Loucy (cell line): ENCODE data around the gene TPK1.

Experiments used
- H2AFZ ChIP-seq: fragments of 200-600 bp; sonication (generic); 2 replicates; pipeline ENCODE4 v1.6.0; 2016; ENCODE audit warnings: antibody characterized with exemption, mild to moderate bottlenecking, low read length, moderate library complexity
- H3F3A ChIP-seq: fragments of 200-600 bp; 2 replicates; pipeline ENCODE4 v1.6.0; 2016; ENCODE audit warnings: antibody characterized with exemption, low read depth, mild to moderate bottlenecking
- H3K27me3 ChIP-seq: fragments of 200-600 bp; sonication (generic); 2 replicates; pipeline ENCODE4 v1.6.1; 2014; ENCODE audit warnings: low read length, mild to moderate bottlenecking; ENCODE audit not compliant: insufficient read depth, poor library complexity, severe bottlenecking
- H3K36me3 ChIP-seq: fragments of 200-600 bp; sonication (generic); 2 replicates; pipeline ENCODE4 v1.6.1; 2016; ENCODE audit warnings: low read length; ENCODE audit not compliant: insufficient read depth
- H3K4me1 ChIP-seq: fragments of 200-600 bp; sonication (generic); 2 replicates; pipeline ENCODE4 v1.5.1; 2014; ENCODE audit warnings: low read length, mild to moderate bottlenecking; ENCODE audit not compliant: insufficient read depth, poor library complexity, severe bottlenecking
- H3K4me2 ChIP-seq: fragments of 200-600 bp; sonication (generic); 2 replicates; pipeline ENCODE4 v1.6.0; 2014; ENCODE audit warnings: antibody characterized with exemption, low read length, low read depth, mild to moderate bottlenecking; ENCODE audit not compliant: poor library complexity, severe bottlenecking
- H3K4me3 ChIP-seq: fragments of 200-600 bp; sonication (generic); 2 replicates; pipeline ENCODE4 v1.5.1; 2014; ENCODE audit warnings: low read length, mild to moderate bottlenecking, mixed read lengths; ENCODE audit not compliant: poor library complexity, severe bottlenecking
- H3K79me2 ChIP-seq: fragments of 200-600 bp; sonication (generic); 2 replicates; pipeline ENCODE4 v1.6.1; 2014; ENCODE audit warnings: low read length; ENCODE audit not compliant: insufficient read depth
- H3K9ac ChIP-seq: fragments of 200-600 bp; sonication (generic); 2 replicates; pipeline ENCODE4 v1.6.0; 2014; ENCODE audit warnings: mild to moderate bottlenecking, low read depth, low read length, moderate library complexity; ENCODE audit not compliant: poor library complexity, severe bottlenecking
- H3K9me2 ChIP-seq: fragments of 200-600 bp; sonication (generic); replicated peaks from 2 replicates; pipeline ENCODE4 v1.6.1; 2016; ENCODE audit warnings: low read depth, low read length, mixed read lengths
- H3K9me3 ChIP-seq: fragments of 200-600 bp; sonication (generic); 2 replicates; pipeline ENCODE4 v1.6.1; 2014; ENCODE audit warnings: mild to moderate bottlenecking, antibody characterized with exemption, low read length, low read depth; ENCODE audit not compliant: insufficient read depth
- H4K20me1 ChIP-seq: fragments of 200-600 bp; sonication (generic); 2 replicates; pipeline ENCODE4 v1.6.0; 2014; ENCODE audit warnings: antibody characterized with exemption, low read length, mild to moderate bottlenecking; ENCODE audit not compliant: insufficient read depth, poor library complexity, severe bottlenecking
- CTCF ChIP-seq: fragments of 200-600 bp; sonication (generic); conservative IDR thresholded peaks from 2 replicates; pipeline ENCODE4 v1.5.1; 2014; ENCODE audit warnings: mild to moderate bottlenecking, antibody characterized with exemption, low read length
- EZH2phosphoT487 ChIP-seq: fragments of 200-600 bp; IDR thresholded peaks from 2 replicates; pipeline ENCODE4 v1.6.1; 2018; ENCODE audit warnings: antibody characterized with exemption, mild to moderate bottlenecking, moderate library complexity, borderline replicate concordance

Gene TPK1

GRCh38 chr7:144785521-144785920 lies 50.3 kb downstream of the TPK1 start:
- no peak overlapping the region for H3K4me2 ChIP-seq
- no peaks in the 10 kb centered on the region for H3K9me2 ChIP-seq
- H3K36me3 ChIP-seq, result no peaks in the 10 kb centered on the region
- H3K9ac ChIP-seq, result no peak overlapping the region
- TF ChIP-seq EZH2phosphoT487 (no peak), CTCF (no peak)
- no peak overlapping the region for H2AFZ ChIP-seq
- H3K27me3 ChIP-seq, result no peaks in the 10 kb centered on the region
- H3K4me3 ChIP-seq, result no peak overlapping the region
- H3K9me3 ChIP-seq, result no peaks in the 10 kb centered on the region
- H3K79me2 ChIP-seq, result no peaks in the 10 kb centered on the region
- no peaks in the 10 kb centered on the region for H3F3A ChIP-seq
- no peaks in the 10 kb centered on the region for H3K4me1 ChIP-seq
- no peaks in the 10 kb centered on the region for H4K20me1 ChIP-seq

- no peak for TF ChIP-seq CTCF
- no peak for TF ChIP-seq EZH2phosphoT487
- Histone ChIP-seq H3K9me3 (no peaks in the 10 kb centered on the region), H3K4me3 (no peak overlapping the region), H3K9me2 (no peaks in the 10 kb centered on the region), H3K4me2 (no peak overlapping the region), H3K4me1 (no peaks in the 10 kb centered on the region), H3F3A (no peaks in the 10 kb centered on the region), H2AFZ (no peak overlapping the region), H4K20me1 (no peaks in the 10 kb centered on the region), H3K27me3 (no peaks in the 10 kb centered on the region), H3K79me2 (no peaks in the 10 kb centered on the region), H3K9ac (no peak overlapping the region), H3K36me3 (no peaks in the 10 kb centered on the region)
Measured at GRCh38 chr7:144784943-144785342, 50.9 kb downstream of the TPK1 start.

- no peaks in the 10 kb centered on the region for H3K79me2 ChIP-seq
- H3K4me3 ChIP-seq, result no peak overlapping the region
- no peak overlapping the region for H2AFZ ChIP-seq
- H3K9ac ChIP-seq, result no peak overlapping the region
- H3K36me3 ChIP-seq, result no peaks in the 10 kb centered on the region
- H3K4me2 ChIP-seq, result no peak overlapping the region
- H3K9me2 ChIP-seq, result no peaks in the 10 kb centered on the region
- no peaks in the 10 kb centered on the region for H3K4me1 ChIP-seq
- H3K9me3 ChIP-seq, result no peaks in the 10 kb centered on the region
- TF ChIP-seq EZH2phosphoT487 (no peak), CTCF (no peak)
- H3F3A ChIP-seq, result no peaks in the 10 kb centered on the region
- H4K20me1 ChIP-seq, result no peaks in the 10 kb centered on the region
- no peaks in the 10 kb centered on the region for H3K27me3 ChIP-seq
Measured at GRCh38 chr7:144784441-144784840, 51.4 kb downstream of the TPK1 start.
